NCI-H187 treated with DMSO at 0.1 percent for 48 hours (cell line): ENCODE measurements around the gene TSHZ2.
"Not testable (repeated sequence)": the region's sequence is repeated elsewhere in the genome, so short reads cannot be mapped to it uniquely, and the experiment has no call there.

Experiments used
- DNase-seq: peaks from one replicate; lab custom pipeline; 2025; lab: John Stamatoyannopoulos, UW

The TSHZ2 gene

GRCh38 chr20:53453076-53453475, 480.9 kb downstream of the TSHZ2 start:
- DNase-seq: no peak

- no peak for DNase-seq
Measured at GRCh38 chr20:53454675-53455276, 482.6 kb downstream of the TSHZ2 start.

- DNase-seq: no peak
Measured at GRCh38 chr20:53463101-53463972, 491.2 kb downstream of the TSHZ2 start.

GRCh38 chr20:53466279-53466678, 494.1 kb downstream of the TSHZ2 start:
- DNase-seq: no peak

- DNase-seq: no peak
Measured at GRCh38 chr20:53468587-53468986, 496.4 kb downstream of the TSHZ2 start.

GRCh38 chr20:53472859-53473258, 500.7 kb downstream of the TSHZ2 start:
- DNase-seq: not testable (repeated sequence)

GRCh38 chr20:53480913-53481312, 508.8 kb downstream of the TSHZ2 start:
- DNase-seq: no peak

GRCh38 chr20:53487461-53488200, 515.5 kb downstream of the TSHZ2 start:
- DNase-seq: no peak

- DNase-seq: no peak
Measured at GRCh38 chr20:53488775-53489272, 516.7 kb downstream of the TSHZ2 start.

GRCh38 chr20:53489528-53489927, 517.4 kb downstream of the TSHZ2 start:
- no peak for DNase-seq

- no peak for DNase-seq
Measured at GRCh38 chr20:53490620-53491019, 518.5 kb downstream of the TSHZ2 start.

GRCh38 chr20:53491462-53491861, 519.3 kb downstream of the TSHZ2 start:
- no peak for DNase-seq

- DNase-seq: no peak
Measured at GRCh38 chr20:53492212-53492611, 520.1 kb downstream of the TSHZ2 start.

GRCh38 chr20:53493311-53493857, 521.2 kb downstream of the TSHZ2 start:
- DNase-seq: no peak

GRCh38 chr20:53494753-53495152, 522.6 kb downstream of the TSHZ2 start:
- DNase-seq: no peak

- no peak for DNase-seq
Measured at GRCh38 chr20:53495398-53496092, 523.4 kb downstream of the TSHZ2 start.

GRCh38 chr20:53497246-53497645, 525.1 kb downstream of the TSHZ2 start:
- no peak for DNase-seq

- no peak for DNase-seq
Measured at GRCh38 chr20:53498341-53498740, 526.2 kb downstream of the TSHZ2 start.

- no peak for DNase-seq
Measured at GRCh38 chr20:53500651-53501050, 528.5 kb downstream of the TSHZ2 start.

- no peak for DNase-seq
Measured at GRCh38 chr20:53502820-53503219, 530.7 kb downstream of the TSHZ2 start.

GRCh38 chr20:53503517-53503919, 531.4 kb downstream of the TSHZ2 start:
- no peak for DNase-seq

GRCh38 chr20:53504106-53504505, 531.9 kb downstream of the TSHZ2 start:
- DNase-seq: not testable (repeated sequence)
